GM21526 (cell line): ENCODE measurements around the gene GRIK2.

Experiments
- ATAC-seq: cut with Tn5 transposase; IDR thresholded peaks from one replicate; pipeline ENCODE4 v1.9.1; 2021; ENCODE audit warnings: moderate library complexity; ENCODE audit not compliant: unreplicated experiment, low FRiP score

Gene GRIK2

GRCh38 chr6:101531538-101531937 is 138.0 kb downstream of the GRIK2 start:
- no peak for ATAC-seq

GRCh38 chr6:101534386-101534785 is 140.9 kb downstream of the GRIK2 start:
- ATAC-seq: no peak

- no peak for ATAC-seq
Observed at GRCh38 chr6:101534821-101535220, 141.3 kb downstream of the GRIK2 start.

- ATAC-seq: no peak
Observed at GRCh38 chr6:101537753-101538316, 144.3 kb downstream of the GRIK2 start.

- ATAC-seq: no peak
Observed at GRCh38 chr6:101539510-101540245, 146.2 kb downstream of the GRIK2 start.

- ATAC-seq: no peak
Observed at GRCh38 chr6:101541894-101542293, 148.4 kb downstream of the GRIK2 start.

GRCh38 chr6:101543796-101544195 is 150.3 kb downstream of the GRIK2 start:
- ATAC-seq: no peak

- ATAC-seq: no peak
Observed at GRCh38 chr6:101544286-101544685, 150.8 kb downstream of the GRIK2 start.

GRCh38 chr6:101545191-101545590 is 151.7 kb downstream of the GRIK2 start:
- no peak for ATAC-seq

GRCh38 chr6:101550451-101550850 is 156.9 kb downstream of the GRIK2 start:
- no peak for ATAC-seq

GRCh38 chr6:101554231-101554630 is 160.7 kb downstream of the GRIK2 start:
- no peak for ATAC-seq

GRCh38 chr6:101558712-101559111 is 165.2 kb downstream of the GRIK2 start:
- ATAC-seq: no peak

GRCh38 chr6:101572627-101573026 is 179.1 kb downstream of the GRIK2 start:
- ATAC-seq: no peak

- ATAC-seq: no peak
Observed at GRCh38 chr6:101577091-101577490, 183.6 kb downstream of the GRIK2 start.

GRCh38 chr6:101578306-101578705 is 184.8 kb downstream of the GRIK2 start:
- no peak for ATAC-seq

- ATAC-seq: no peak
Observed at GRCh38 chr6:101582792-101583191, 189.3 kb downstream of the GRIK2 start.

GRCh38 chr6:101585501-101585900 is 192.0 kb downstream of the GRIK2 start:
- ATAC-seq: no peak

- ATAC-seq: no peak
Observed at GRCh38 chr6:101588343-101588742, 194.8 kb downstream of the GRIK2 start.

GRCh38 chr6:101595276-101595675 is 201.8 kb downstream of the GRIK2 start:
- ATAC-seq: no peak

- no peak for ATAC-seq
Observed at GRCh38 chr6:101597693-101598092, 204.2 kb downstream of the GRIK2 start.

GRCh38 chr6:101605426-101605825 is 211.9 kb downstream of the GRIK2 start:
- no peak for ATAC-seq

GRCh38 chr6:101605874-101606273 is 212.4 kb downstream of the GRIK2 start:
- no peak for ATAC-seq
